Stomach (tissue), 4 donors: Measurements from ENCODE around the gene NLRP8.

ENCODE experiments used
- EP300 ChIP-seq: sonication (generic); formaldehyde crosslinking; IDR thresholded peaks from one replicate; pipeline ENCODE4 v1.6.1; 2017; ENCODE audit warnings: antibody characterized with exemption
- POLR2A ChIP-seq, 4 donors: fragments of 450-650 bp; IDR thresholded peaks; one replicate each; pipeline ENCODE4 v1.6.1; 2016; ENCODE audit warnings: antibody characterized with exemption in 4 of 4, control low read depth in 2 of 4, mild to moderate bottlenecking in 1 of 4, moderate library complexity in 1 of 4
- POLR2AphosphoS5 ChIP-seq, 3 donors: sonication (generic); formaldehyde crosslinking; IDR thresholded peaks; one replicate each; pipeline ENCODE4 v1.6.1; 2016; ENCODE audit warnings: antibody characterized with exemption in 3 of 3
- TF ChIP-seq, protein P1 (sequence below), 7 experiments: fragments of 450-650 bp in 4 of 7; fragments of 200-600 bp in 3 of 7; sonication (generic) in 3 of 7; IDR thresholded peaks; one replicate each; pipeline ENCODE4 v1.5.1; 2016 to 2019; ENCODE audit warnings: antibody characterized with exemption in 7 of 7, control low read depth in 2 of 7, mild to moderate bottlenecking in 1 of 7

DNA sequence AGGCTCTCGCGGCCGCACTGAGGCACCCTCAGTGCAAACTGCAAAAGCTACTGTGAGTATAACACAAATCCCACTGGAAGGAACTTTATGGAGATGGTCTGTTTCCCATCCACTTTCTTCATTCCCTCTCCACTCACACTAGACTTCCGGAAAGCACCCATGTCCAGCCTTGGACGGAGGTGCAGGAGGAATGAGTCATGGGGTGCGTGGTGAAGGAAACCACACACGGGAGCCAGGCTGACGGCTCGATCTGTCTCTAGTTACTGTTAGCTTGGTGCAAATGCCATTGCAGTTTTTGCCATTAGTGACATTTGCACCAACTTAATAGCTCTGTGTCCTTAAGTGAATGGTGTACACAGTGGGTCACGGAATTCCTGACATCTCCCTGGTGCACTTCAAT, 14.6 kb downstream of the NLRP8 start:
- TF ChIP-seq, protein P1, sequence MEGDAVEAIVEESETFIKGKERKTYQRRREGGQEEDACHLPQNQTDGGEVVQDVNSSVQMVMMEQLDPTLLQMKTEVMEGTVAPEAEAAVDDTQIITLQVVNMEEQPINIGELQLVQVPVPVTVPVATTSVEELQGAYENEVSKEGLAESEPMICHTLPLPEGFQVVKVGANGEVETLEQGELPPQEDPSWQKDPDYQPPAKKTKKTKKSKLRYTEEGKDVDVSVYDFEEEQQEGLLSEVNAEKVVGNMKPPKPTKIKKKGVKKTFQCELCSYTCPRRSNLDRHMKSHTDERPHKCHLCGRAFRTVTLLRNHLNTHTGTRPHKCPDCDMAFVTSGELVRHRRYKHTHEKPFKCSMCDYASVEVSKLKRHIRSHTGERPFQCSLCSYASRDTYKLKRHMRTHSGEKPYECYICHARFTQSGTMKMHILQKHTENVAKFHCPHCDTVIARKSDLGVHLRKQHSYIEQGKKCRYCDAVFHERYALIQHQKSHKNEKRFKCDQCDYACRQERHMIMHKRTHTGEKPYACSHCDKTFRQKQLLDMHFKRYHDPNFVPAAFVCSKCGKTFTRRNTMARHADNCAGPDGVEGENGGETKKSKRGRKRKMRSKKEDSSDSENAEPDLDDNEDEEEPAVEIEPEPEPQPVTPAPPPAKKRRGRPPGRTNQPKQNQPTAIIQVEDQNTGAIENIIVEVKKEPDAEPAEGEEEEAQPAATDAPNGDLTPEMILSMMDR (IDR thresholded peaks at IDR 0.05), result no peak
- TF ChIP-seq POLR2AphosphoS5 (IDR thresholded peaks at IDR 0.05) (no peak), EP300 (no peak), POLR2A (IDR thresholded peaks at IDR 0.05) (no peak)
